ENCODE results near the gene TMBIM4.
"Not testable (repeated sequence)": the region's sequence is repeated elsewhere in the genome, so short reads cannot be mapped to it uniquely, and the experiment has no call there.

Gene TMBIM4

GRCh38 chr12:66182956-66183355 is 13.2 kb upstream of the TMBIM4 start:
- no peak for DNase-seq

- no peak for DNase-seq
These were observed 6.5 kb upstream of the TMBIM4 start for GRCh38 chr12:66176105-66176900.

- DNase-seq: not testable (repeated sequence)
These were observed 4.9 kb upstream of the TMBIM4 start for GRCh38 chr12:66174391-66175325.

- DNase-seq: no peak
These were observed 810 bp upstream of the TMBIM4 start for GRCh38 chr12:66170606-66171005.

GRCh38 chr12:66168410-66168809 is 1.4 kb downstream of the TMBIM4 start:
- DNase-seq: no peak

DNA sequence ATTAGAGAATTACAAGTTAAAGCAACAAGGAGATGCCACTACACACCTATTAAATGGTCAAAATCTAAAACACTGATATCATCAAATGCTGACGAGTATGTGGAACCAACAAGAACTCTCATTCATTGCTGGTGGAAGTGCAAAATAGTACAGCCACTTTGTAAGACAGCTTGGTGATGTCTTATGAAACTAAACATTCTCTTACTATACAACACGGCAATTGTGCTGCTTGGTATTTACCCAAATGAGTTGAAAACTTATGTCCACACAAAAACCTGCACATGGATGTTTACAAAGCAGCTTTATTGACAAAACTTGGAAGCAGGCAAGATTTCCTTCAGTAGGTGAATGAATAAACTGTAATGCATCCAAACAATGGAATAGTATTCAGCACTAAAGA is 3.2 kb downstream of the TMBIM4 start:
- DNase-seq: no peak

DNA sequence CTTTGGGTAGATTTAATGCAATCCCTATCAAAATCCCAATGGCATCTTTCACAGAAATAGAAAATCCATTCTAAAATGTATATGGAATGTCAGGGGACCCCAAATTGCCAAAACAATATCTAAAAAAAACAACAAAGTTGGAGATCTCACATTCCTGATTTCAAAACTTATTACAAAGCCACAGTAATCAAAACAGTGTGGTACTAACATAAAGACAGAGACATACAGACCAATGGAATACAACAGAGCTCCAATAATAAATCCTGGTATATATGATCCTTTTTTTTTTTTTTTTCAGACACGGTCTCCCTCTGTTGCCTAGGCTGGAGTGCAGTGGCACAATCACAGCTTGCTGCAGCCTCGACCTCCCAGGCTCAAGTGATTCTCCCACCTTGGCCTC is 4.7 kb downstream of the TMBIM4 start:
- DNase-seq: no peak

GRCh38 chr12:66164349-66164821 is 5.4 kb downstream of the TMBIM4 start:
- DNase-seq: no peak

- no peak for DNase-seq
These were observed 6.5 kb downstream of the TMBIM4 start for GRCh38 chr12:66163289-66163688.

DNA sequence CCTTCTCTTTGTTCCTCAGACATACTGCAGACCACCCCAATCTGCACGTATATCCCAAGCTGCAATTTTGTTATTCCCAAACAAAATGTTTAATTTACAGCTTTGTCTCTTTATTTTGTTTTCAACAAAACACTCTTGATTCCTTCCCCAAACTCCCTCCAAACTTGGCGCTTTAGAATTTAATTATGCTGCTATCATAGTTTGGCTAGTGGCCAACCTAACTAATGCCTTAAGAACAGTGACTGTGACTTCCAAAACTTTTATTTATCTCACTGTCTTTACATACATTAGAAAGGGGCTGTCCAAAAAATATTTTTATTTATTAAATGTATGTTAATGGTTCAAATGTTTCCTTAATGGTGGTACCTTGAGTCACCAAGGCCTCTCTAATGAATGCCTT is 7.1 kb downstream of the TMBIM4 start:
- DNase-seq: no peak

GRCh38 chr12:66160704-66161103 is 9.1 kb downstream of the TMBIM4 start:
- no peak for DNase-seq

- no peak for DNase-seq
These were observed 10.7 kb downstream of the TMBIM4 start for GRCh38 chr12:66159123-66159522.

DNA sequence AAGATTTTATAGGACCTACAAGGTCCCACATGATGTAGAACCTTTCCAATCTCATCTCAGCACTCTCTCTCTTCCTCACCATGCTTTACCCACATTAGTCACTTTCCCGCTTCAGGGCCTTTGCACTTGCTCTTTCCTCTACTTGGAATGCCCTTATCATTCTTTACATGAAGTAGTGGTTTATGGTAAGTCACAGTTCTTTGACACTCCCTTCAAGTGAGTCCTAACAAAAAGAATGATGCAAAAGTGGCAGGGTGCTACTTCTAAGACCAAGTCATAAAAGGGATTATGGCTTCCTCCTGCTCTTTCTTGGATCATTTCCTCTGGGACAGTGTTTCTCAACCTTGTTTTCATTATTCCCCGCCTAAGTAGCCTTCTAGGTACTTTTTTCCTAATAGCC is 13.1 kb downstream of the TMBIM4 start:
- DNase-seq: no peak

GRCh38 chr12:66154776-66155175 is 15.0 kb downstream of the TMBIM4 start:
- DNase-seq: no peak

- no peak for DNase-seq
These were observed 17.1 kb downstream of the TMBIM4 start for GRCh38 chr12:66152732-66153131.

GRCh38 chr12:66149702-66150398 is 19.9 kb downstream of the TMBIM4 start:
- no peak for DNase-seq

GRCh38 chr12:66144791-66145754 is 24.7 kb downstream of the TMBIM4 start:
- DNase-seq: peak in 1 of 2 experiments; percentile 30

DNA sequence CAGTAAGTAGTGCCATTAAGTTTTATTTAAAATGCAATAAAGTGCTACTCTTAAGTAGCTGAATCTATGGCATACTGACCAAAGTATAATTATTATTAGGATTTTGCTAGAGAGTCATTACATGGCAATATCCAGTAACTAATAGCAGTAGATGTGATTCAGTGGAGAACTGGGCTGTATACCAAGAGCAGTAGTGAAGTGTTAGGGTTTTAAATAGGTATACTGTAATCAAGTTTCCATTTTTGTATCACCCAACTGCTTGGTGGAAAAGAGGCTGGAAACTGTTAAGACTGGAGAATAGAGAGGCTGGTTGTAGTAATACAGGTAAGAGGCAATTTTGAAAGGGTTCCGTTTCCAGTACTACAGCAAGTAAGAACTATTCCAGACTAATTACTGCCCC is 25.9 kb downstream of the TMBIM4 start:
- DNase-seq: no peak

DNA sequence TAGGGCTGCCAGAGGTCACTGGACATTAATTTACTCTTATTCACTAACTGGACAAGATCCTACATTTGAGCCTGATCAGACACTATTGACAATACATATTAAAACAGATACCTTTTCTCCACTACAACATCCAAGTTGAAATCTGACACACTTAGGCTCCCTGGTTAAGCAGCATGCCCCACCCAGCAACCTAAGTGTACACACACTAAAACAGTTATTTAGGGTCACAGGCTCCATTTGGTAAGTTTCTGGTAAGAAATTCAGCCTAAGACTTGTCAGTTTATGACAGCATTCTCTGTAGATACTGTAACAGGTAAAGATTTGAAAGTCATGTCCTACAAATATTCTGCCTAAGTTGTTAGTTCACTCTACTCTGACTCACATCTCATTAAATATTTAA is 27.0 kb downstream of the TMBIM4 start:
- DNase-seq: no peak

GRCh38 chr12:66141299-66141698 is 28.5 kb downstream of the TMBIM4 start:
- DNase-seq: no peak

- DNase-seq: no peak
These were observed 29.1 kb downstream of the TMBIM4 start for GRCh38 chr12:66140731-66141130.

DNA sequence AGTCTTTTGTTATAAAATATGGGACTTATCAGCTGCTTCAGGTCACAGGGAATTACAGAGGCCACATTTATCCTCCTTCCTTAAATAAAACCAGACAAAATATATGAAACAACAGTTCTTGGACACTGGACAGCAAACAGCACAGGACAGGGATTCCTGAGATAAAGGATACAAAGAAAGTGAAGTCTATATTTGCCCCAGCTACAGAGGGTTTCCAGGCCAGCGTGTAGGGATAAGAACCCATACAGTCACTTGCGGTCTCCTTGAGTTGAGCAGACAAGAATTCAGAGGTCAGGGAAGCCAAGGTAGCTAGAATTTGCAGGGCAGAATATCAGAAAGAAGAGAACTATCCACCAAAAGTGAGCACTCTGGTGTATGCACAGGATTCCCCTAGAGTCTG is 30.5 kb downstream of the TMBIM4 start:
- DNase-seq: no peak
